Stimulated activated CD4-positive, alpha-beta T cell treated with anti-CD3 and anti-CD28 coated beads, Interleukin-4, amount 100 ng/mL, for 1 hour (primary cell): ENCODE measurements around the gene SMAD1.
A peak's percentile ranks its signal among the peaks of the same experiment; 100 is the strongest.

Experiments used
- DNase-seq: peaks from one replicate; pipeline ENCODE4 v3.0.0-alpha.2; 2020

The SMAD1 gene

GRCh38 chr4:145481164-145481941, at the start of gene SMAD1:
SMAD1 (plus strand) TSS chr4:145481853; CDS start chr4:145514614, 32,761 bp downstream.
- peak; percentile 46 for DNase-seq

DNA sequence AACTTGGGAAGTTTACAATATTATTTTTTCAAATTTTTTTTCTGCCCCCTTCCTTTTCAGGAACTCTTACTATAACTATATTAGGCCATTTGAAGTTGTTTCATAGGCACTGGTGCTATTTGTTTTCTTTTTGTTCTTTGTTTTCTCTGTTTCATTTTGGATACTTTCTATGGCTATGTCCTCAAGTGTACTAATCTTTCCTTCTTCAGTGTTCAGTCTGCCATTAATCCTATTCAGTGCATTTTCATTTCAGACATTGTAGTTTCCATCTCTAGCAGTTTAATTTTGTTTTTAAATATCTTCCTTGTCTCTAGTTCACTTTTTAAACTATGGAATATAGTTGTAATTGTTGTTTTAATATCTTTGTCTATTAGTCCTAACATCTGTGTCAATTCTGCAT, 48.0 kb upstream of the SMAD1 start:
- no peak for DNase-seq

DNA sequence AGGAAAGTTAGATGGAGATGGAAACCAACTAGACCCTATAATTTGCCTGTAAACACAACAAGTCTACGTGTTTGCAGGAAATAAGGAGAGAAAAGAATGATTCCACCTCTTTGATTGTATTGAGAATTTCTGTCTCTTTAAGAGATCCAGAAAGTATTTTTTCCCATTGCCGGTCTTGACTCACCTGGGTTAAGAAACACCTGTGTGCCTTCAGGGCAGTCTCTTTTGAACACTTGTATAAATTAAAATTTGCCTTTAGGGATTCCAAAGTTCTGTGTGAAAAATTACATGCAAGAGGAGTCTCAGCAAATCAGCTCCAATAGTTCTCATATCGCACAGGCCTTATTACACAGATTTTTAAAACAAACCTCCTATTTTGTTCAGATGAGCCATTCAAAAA, 46.0 kb upstream of the SMAD1 start:
- DNase-seq = no peak

- DNase-seq = no peak
Measured at GRCh38 chr4:145436114-145436513, 45.5 kb upstream of the SMAD1 start.

- no peak for DNase-seq
Measured at GRCh38 chr4:145436796-145437195, 44.9 kb upstream of the SMAD1 start.

GRCh38 chr4:145437466-145437865, 44.2 kb upstream of the SMAD1 start:
- DNase-seq = no peak

- DNase-seq = no peak
Measured at GRCh38 chr4:145438298-145438697, 43.4 kb upstream of the SMAD1 start.

- DNase-seq = no peak
Measured at GRCh38 chr4:145440292-145441007, 41.2 kb upstream of the SMAD1 start.

DNA sequence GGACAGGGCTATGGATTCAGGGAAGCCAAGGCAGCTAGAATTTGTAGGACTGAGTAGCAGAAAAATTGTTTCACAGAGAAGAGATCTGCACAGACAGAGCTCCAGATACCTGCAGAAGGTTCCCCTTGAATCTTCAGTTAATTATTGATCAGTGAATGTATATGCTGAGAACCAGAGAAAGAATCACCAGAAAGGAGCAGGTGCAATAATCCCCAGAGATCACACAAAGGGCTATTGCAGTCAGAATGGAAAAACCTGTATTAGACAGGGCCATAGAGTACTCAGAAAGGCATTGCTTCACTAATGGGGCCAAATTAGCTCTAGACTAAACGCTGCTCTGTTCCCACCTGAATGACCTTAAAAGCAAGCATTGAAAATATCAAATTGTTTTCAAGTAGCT, 35.5 kb upstream of the SMAD1 start:
- DNase-seq = no peak

- DNase-seq = no peak
Measured at GRCh38 chr4:145451895-145452294, 29.8 kb upstream of the SMAD1 start.

DNA sequence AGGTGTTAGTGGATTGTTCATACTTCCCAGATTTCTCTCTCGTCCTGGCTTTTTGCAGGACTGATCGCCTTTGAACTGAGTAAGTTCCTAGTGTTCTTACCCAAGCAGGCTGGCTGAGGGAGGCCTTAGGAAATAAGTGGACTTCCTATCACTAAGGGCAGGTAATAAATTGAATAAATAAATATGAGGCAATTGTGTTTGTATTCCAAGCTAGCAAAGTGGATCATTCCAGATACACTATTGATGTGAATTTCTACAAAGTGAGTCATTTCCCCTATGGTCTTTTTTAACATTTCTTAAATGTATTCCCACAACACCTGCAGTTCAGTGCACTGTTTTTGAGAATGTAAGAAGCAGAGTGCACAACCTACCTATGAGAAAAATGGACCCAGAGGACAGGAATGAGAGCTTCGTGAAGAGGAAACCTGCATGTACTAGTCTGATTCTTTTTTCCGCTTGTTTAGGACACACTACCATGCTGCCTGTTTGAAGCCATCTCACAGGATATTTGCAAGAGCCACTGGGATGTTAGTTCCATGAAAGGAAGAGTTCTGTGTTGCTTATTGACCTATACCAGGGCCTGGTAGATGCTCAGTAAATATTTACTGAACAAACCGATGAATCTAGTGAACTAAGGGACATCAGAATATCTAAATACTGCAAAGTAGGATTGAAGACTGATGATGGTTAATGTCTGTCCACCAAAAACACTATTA, 29.0 kb upstream of the SMAD1 start:
- no peak for DNase-seq

- DNase-seq = no peak
Measured at GRCh38 chr4:145453163-145453520, 28.5 kb upstream of the SMAD1 start.

DNA sequence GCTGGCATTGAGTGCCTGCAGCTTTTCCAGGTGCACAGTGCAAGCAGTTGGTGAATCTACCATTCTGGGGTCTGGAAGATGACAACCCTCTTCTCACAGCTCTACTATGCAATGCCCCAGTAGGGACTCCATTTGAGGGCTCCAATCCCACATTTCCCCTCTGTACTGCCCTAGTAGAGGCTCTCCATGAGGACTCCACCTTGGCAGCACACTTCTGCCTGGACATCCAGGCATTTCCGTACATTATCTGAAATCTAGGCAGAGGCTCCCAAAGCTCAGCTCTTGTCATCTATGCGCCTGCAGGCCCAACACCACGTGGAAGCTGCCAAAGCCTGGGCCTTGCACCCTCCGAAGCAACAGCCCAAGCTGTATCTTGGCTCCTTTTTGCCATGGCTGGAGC, 8.4 kb upstream of the SMAD1 start:
- DNase-seq = no peak

- no peak for DNase-seq
Measured at GRCh38 chr4:145480257-145480656, 1.4 kb upstream of the SMAD1 start.

DNA sequence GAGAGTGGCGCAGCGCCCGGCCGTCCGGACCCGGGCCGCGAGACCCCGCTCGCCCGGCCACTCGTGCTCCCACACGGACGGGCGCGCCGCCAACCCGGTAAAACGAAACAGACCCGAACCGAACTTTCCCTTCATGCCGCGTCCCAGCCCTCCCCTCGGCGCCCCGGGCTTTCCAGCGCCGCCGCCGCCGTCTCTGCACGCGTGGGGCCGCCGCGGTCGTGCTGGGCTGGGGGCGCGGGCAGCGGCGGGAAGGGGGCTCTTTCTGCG, 222 bp downstream of the SMAD1 start:
- peak; percentile 35 for DNase-seq

GRCh38 chr4:145482209-145483037, 770 bp downstream of the SMAD1 start:
- peak; percentile 75 for DNase-seq

GRCh38 chr4:145483514-145483913, 1.9 kb downstream of the SMAD1 start:
- no peak for DNase-seq

DNA sequence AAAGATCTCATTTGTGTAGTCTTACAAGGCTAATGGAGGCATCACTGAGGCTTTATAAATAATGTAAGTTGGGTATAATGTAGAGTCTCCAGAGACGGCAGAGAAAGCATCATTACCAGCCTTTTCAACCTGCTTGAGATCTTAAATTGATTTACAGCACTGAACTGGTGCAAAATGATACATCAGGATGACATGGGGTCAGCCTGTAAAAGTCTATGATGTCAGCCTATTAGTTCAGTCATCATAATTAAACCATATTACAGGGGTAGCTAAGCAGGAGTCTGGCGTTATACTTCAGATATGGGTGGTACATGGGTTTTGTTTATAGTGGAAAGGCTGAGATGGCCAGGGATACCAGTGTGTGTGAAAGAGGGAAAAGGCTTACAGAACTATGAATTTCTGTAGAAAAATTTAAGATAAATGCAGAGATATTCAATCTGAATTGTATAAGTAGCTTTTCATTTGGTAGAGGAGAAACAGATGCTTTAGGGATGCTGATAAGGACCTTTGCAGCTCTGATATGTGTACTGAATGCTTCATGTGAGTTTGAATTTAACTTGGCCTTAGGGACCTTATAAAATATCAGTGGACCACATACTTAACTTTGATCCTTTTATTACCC, 2.7 kb downstream of the SMAD1 start:
- no peak for DNase-seq

GRCh38 chr4:145485120-145485519, 3.5 kb downstream of the SMAD1 start:
- no peak for DNase-seq

GRCh38 chr4:145486603-145487002, 5.0 kb downstream of the SMAD1 start:
- no peak for DNase-seq

DNA sequence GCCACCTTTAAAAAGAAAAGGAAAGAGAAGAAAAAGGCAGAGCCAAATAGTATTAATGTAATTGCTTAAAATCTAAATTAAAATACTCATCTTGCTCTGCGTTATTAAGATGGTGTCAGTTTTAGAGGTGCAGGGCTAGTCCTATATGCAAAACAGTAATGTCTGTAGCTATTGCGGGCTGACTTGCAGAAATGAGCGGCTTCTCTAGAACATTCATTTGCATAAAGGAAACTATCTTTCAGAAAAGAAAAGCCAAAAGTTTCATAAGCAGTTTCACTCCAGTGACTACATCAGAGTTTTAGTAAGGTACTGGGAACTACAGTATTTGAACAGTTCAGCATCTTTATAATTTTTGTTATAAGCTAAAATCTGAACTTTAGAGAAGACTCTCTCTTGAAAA, 6.0 kb downstream of the SMAD1 start:
- DNase-seq = no peak

- DNase-seq = no peak
Measured at GRCh38 chr4:145488310-145488709, 6.7 kb downstream of the SMAD1 start.

- no peak for DNase-seq
Measured at GRCh38 chr4:145489556-145489955, 7.9 kb downstream of the SMAD1 start.
